ENCODE data around the gene NFYC. TPM values are rescaled to one million over a fixed set of nuclear protein-coding genes. Genes with fewer than 3 reads are reported as not detected.

Gene NFYC
- total and polyA plus RNA-seq, 2 of the 8 experiments (the other 6 are each of a cell fraction or from before 2014, with no cell fraction given): 54.1 to 124 TPM

DNA sequence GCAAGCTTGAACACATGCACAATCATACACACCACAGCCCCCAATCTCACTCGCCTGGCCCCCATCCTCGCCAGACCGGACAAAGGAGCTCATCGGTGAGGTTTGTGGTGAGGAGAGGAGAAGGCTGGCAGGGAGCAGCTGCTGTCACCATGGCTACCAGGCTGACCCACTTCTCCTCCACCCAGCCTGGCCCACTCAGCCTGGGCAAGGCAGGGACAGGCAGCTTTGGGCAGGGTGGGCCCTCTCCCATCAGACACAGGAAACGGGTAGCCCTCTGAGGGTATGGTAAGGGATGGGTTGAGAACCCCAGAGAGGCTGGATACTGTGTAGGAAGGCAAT lies 41.9 kb upstream of the NFYC start:
- Histone ChIP-seq H3K4ac (replicated peaks; ENCODE audit: insufficient read length, low read depth, low read length) (no peak overlapping the region), H4K5ac (ENCODE audit: insufficient read length, low read depth, low read length) (no peak overlapping the region), H4K91ac (replicated peaks; ENCODE audit: insufficient read length, low read length) (no peak overlapping the region), H2BK120ac (replicated peaks; ENCODE audit: low read depth, low read length) (no peak overlapping the region), H3K14ac (ENCODE audit: insufficient read length) (peak overlapping the region; percentile 40), H3K4me1 (replicated peaks in 1 of 4; ENCODE audit: control insufficient read depth in 3 of 4, insufficient read depth in 4 of 4, low read length in 3 of 4) (peaks cover 11 to 16% (median 13%) of the 10 kb centered on the region in 4 experiments), H2BK15ac (ENCODE audit: low read length) (no peak overlapping the region), H2AFZ (ENCODE audit: low read length) (no peak overlapping the region), H3K4me3 (ENCODE audit: extremely low read depth in 1 of 4, insufficient read depth in 2 of 4, low read depth in 3 of 4, low read length in 4 of 4) (no peak overlapping the region), H3K79me2 (ENCODE audit: control insufficient read depth in 1 of 2, insufficient read depth in 2 of 2, low read length in 2 of 2) (no peaks in the 10 kb centered on the region), H3K4me2 (ENCODE audit: insufficient read depth in 1 of 2, low read depth in 2 of 2, low read length in 2 of 2) (no peak overlapping the region), H2BK5ac (ENCODE audit: low read depth, low read length) (no peak overlapping the region), H3K9me3 (ENCODE audit: insufficient read depth in 2 of 2, low read depth in 1 of 2, low read length in 1 of 2) (no peaks in the 10 kb centered on the region), H2BK12ac (ENCODE audit: low read depth, low read length) (0 out of 2 replicates have a peak overlapping the region, but pooled peaks have one; percentile 1), H3K27ac (ENCODE audit: low read depth, low read length) (no peak overlapping the region), H3K23me2 (ENCODE audit: low read depth, low read length) (peaks cover 5% of the 10 kb centered on the region), H3K36me3 (ENCODE audit: control insufficient read depth in 2 of 4, insufficient read depth in 4 of 4, low read length in 3 of 4) (no peaks in the 10 kb centered on the region; a peak in 1 of 8 replicates), H4K8ac (ENCODE audit: extremely low read depth, insufficient read depth, low read length) (no peak overlapping the region), H4K20me1 (replicated peaks in 1 of 2; ENCODE audit: control insufficient read depth in 1 of 2, insufficient read depth in 2 of 2, low read length in 2 of 2) (peaks cover 0 to 14% of the 10 kb centered on the region in 2 experiments), H3K9ac (replicated peaks in 1 of 4; ENCODE audit: extremely low read depth in 1 of 4, low read depth in 3 of 4, low read length in 3 of 4) (no peak overlapping the region), H2BK20ac (ENCODE audit: low read length) (peak overlapping the region; percentile 13; the same call in 1 of the 2 replicates), H3K18ac (ENCODE audit: extremely low read depth, low read length) (no peak overlapping the region), H3K56ac (replicated peaks; ENCODE audit: insufficient read length, low read depth, low read length) (no peak overlapping the region), H3K27me3 (replicated peaks in 1 of 4; ENCODE audit: control insufficient read depth in 3 of 4, extremely low read depth in 1 of 4, insufficient read depth in 3 of 4, low read length in 3 of 4) (no peaks in the 10 kb centered on the region), H2AK5ac (ENCODE audit: low read depth, low read length) (no peak overlapping the region), H3K23ac (ENCODE audit: insufficient read length) (no peak overlapping the region), H3K79me1 (ENCODE audit: low read depth, low read length) (peaks cover 6% of the 10 kb centered on the region)
- DNase-seq (ENCODE audit: low read depth in 1 of 2, low spot score in 2 of 2) (no peak), FAIRE-seq (no peak)
- CTCF ChIA-PET (ENCODE audit: partially characterized antibody): interaction anchor here (0.6 to 37.5 kb wide), 8 partner anchors 15 to 797 kb away, joined by 3 to 684 read pairs (median 4); partner anchors contain the start of gene RIMS3
- POLR2A ChIA-PET (ENCODE audit: partially characterized antibody): interaction anchor here (1.2 to 1.8 kb wide), 5 partner anchors 13 to 42 kb away, joined by 3 to 5 read pairs (median 3); partner anchors contain the start of gene NFYC
- no peak for TF ChIP-seq POLR2A (IDR thresholded peaks at IDR 0.05; ENCODE audit: control extremely low read depth in 1 of 2, low read depth in 2 of 2, low read length in 2 of 2)
- no peak for TF ChIP-seq RXRA (IDR thresholded peaks at IDR 0.05; ENCODE audit: insufficient read depth, low read depth, low read length)
- no peak for TF ChIP-seq RFX5 (IDR thresholded peaks at IDR 0.05; ENCODE audit: borderline replicate concordance, low read depth, low read length)
- TF ChIP-seq, protein P1, sequence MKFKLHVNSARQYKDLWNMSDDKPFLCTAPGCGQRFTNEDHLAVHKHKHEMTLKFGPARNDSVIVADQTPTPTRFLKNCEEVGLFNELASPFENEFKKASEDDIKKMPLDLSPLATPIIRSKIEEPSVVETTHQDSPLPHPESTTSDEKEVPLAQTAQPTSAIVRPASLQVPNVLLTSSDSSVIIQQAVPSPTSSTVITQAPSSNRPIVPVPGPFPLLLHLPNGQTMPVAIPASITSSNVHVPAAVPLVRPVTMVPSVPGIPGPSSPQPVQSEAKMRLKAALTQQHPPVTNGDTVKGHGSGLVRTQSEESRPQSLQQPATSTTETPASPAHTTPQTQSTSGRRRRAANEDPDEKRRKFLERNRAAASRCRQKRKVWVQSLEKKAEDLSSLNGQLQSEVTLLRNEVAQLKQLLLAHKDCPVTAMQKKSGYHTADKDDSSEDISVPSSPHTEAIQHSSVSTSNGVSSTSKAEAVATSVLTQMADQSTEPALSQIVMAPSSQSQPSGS (IDR thresholded peaks at IDR 0.05; ENCODE audit: low read length): no peak
- TF ChIP-seq TAF1 (IDR thresholded peaks at IDR 0.05; ENCODE audit: low read depth, low read length): no peak
- TF ChIP-seq POU5F1 (IDR thresholded peaks at IDR 0.05; ENCODE audit: low read depth, low read length): no peak
- TF ChIP-seq SIN3A (conservative IDR thresholded peaks at IDR 0.05 in 1 of 2, IDR thresholded peaks at IDR 0.05 in 1 of 2; ENCODE audit: low read depth in 1 of 2, low read length in 2 of 2): no peak
- no peak for TF ChIP-seq CHD2 (IDR thresholded peaks at IDR 0.05; ENCODE audit: low read length)
- TF ChIP-seq SIRT6 (IDR thresholded peaks at IDR 0.05; ENCODE audit: low read length): no peak
- no peak for TF ChIP-seq NANOG (IDR thresholded peaks at IDR 0.05; ENCODE audit: insufficient read depth, low read depth, low read length, poor library complexity, severe bottlenecking)
- WGBS, 2 experiments (ENCODE audit: extremely low coverage in 1 of 2, insufficient coverage in 1 of 2, insufficient read length in 1 of 2, insufficient replicate concordance in 2 of 2, low coverage in 1 of 2, low lambda C conversion rate in 2 of 2, missing lambda C conversion rate in 1 of 2): 92% methylated on average over 5 of the region's 5 CpGs; no CpG with 5 or more reads in 1 of the 2 experiments
